Thyroid gland (tissue), 4 donors: Measurements from ENCODE around the gene ASCC1. TPM values are rescaled to one million over a fixed set of nuclear protein-coding genes. Genes with fewer than 3 reads are reported as not detected.

ENCODE experiments used
- DNase-seq, 2 donors: peaks; one replicate each; pipeline ENCODE4 v3.0.0-alpha.2; 2019
- H3K27ac ChIP-seq, 3 donors: fragments of 200-600 bp; sonication (generic); 1 replicate in 2 of 3; 2 replicates in 1 of 3; pipeline ENCODE4 v1.5.1; 2016 to 2019; ENCODE audit warnings: mild to moderate bottlenecking in 1 of 3, moderate library complexity in 1 of 3
- H3K27me3 ChIP-seq: fragments of 200-600 bp; sonication (generic); one replicate; pipeline ENCODE4 v1.5.1; 2019
- H3K36me3 ChIP-seq, 2 donors: fragments of 200-600 bp; sonication (generic); one replicate each; pipeline ENCODE4 v1.5.1; 2016 to 2019
- H3K4me1 ChIP-seq, 2 donors: fragments of 200-600 bp; sonication (generic); one replicate each; pipeline ENCODE4 v1.5.1; 2017 to 2019
- H3K4me3 ChIP-seq, 3 donors: fragments of 200-600 bp; sonication (generic); replicated peaks in 1 of 3; 1 replicate in 2 of 3; 2 replicates in 1 of 3; pipeline ENCODE4 v1.5.1; 2016; ENCODE audit warnings: mild to moderate bottlenecking in 1 of 3
- H3K9me3 ChIP-seq: fragments of 200-600 bp; sonication (generic); one replicate; pipeline ENCODE4 v1.5.1; 2017
- POLR2A ChIP-seq, 2 donors: fragments of 450-650 bp; IDR thresholded peaks; one replicate each; pipeline ENCODE4 v1.6.1; 2017; ENCODE audit warnings: antibody characterized with exemption in 2 of 2, mild to moderate bottlenecking in 2 of 2, moderate library complexity in 1 of 2
- WGBS, 2 donors: methylation state at CpG; one replicate each; pipeline ENCODE4 v1.1.5; 2017; 5-methylcytosine and 5-hydroxymethylcytosine counted together
- intact Hi-C: fragments of 100-400 bp; cut with DNase I; formaldehyde crosslinking; loops from one replicate; pipeline ENCODE4 v1.15.1; 2023
- total RNA-seq, 4 donors: library from RNA; depleted of rRNA; stranded (reverse); fragments of >200 nt; gene quantifications; one replicate each; pipeline ENCODE4 v1.2.3, GENCODE V29; 2016
- TF ChIP-seq, protein P1 (sequence below), 6 experiments: fragments of 200-600 bp in 3 of 6; fragments of 450-650 bp in 3 of 6; sonication (generic) in 3 of 6; IDR thresholded peaks; one replicate each; pipeline ENCODE4 v1.5.1; 2016 to 2019; ENCODE audit warnings: antibody characterized with exemption in 6 of 6, mild to moderate bottlenecking in 2 of 6, inconsistent platforms in 1 of 6, moderate library complexity in 1 of 6

ASCC1 gene
- total RNA-seq, 4 donors from 2014 or later, result 26.7 to 30.3 (median 28.1) TPM

DNA sequence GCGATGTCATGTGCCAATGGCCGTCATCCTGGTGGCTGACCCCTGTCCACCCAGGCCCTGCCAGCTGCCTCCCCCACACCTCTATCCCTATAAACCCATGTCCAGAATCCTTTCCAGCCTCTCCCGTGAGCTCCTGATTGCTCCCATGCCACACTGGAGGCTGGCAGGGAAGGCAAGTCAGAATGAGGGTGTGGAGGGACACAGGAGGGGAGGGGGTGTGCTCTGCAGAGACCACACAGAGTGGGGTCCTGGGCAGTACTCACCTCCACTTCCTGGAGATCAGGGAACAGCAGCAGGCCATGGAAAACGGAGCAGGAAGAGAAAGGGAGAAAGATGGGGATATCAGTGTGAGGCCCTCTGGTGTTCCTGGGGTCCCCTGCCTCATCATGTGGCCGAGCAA, 143.4 kb downstream of the ASCC1 start:
- no peaks in the 10 kb centered on the region for H3K4me1 ChIP-seq
- intact Hi-C loops, result no loop called here
- H3K27ac ChIP-seq, result no peak overlapping the region
- WGBS, 2 donors, result 96 to 97% methylated on average over 5 of the region's 5 CpGs
- no peak overlapping the region for H3K4me3 ChIP-seq
- no peaks in the 10 kb centered on the region for H3K36me3 ChIP-seq
- no peak for DNase-seq
- no peaks in the 10 kb centered on the region for H3K9me3 ChIP-seq
- H3K27me3 ChIP-seq, result no peaks in the 10 kb centered on the region
- TF ChIP-seq POLR2A (IDR thresholded peaks at IDR 0.05), result no peak
- TF ChIP-seq, protein P1, sequence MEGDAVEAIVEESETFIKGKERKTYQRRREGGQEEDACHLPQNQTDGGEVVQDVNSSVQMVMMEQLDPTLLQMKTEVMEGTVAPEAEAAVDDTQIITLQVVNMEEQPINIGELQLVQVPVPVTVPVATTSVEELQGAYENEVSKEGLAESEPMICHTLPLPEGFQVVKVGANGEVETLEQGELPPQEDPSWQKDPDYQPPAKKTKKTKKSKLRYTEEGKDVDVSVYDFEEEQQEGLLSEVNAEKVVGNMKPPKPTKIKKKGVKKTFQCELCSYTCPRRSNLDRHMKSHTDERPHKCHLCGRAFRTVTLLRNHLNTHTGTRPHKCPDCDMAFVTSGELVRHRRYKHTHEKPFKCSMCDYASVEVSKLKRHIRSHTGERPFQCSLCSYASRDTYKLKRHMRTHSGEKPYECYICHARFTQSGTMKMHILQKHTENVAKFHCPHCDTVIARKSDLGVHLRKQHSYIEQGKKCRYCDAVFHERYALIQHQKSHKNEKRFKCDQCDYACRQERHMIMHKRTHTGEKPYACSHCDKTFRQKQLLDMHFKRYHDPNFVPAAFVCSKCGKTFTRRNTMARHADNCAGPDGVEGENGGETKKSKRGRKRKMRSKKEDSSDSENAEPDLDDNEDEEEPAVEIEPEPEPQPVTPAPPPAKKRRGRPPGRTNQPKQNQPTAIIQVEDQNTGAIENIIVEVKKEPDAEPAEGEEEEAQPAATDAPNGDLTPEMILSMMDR (IDR thresholded peaks at IDR 0.05), result no peak

DNA sequence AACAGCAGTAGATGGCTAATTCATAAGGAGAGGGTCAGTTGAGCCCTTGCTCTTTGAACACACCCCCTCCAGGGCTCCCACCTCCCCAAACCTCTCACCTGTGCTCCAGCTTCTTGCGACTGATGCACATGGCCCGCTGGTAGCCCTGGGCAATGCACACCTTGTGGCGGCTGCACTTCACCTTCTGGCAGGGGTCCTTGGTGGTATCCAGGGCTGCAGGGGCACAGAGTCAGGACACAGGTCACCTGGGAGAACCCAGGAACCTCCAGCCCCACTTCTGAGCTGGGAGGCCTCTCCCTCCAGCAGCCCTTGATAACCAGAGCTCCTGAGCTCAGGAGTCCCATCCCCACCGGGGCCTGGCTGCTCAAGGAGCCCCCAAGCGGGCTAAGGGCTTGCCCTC, 144.0 kb downstream of the ASCC1 start:
- Histone ChIP-seq H3K27ac (no peak overlapping the region), H3K9me3 (no peaks in the 10 kb centered on the region), H3K27me3 (no peaks in the 10 kb centered on the region), H3K4me1 (no peaks in the 10 kb centered on the region), H3K4me3 (no peak overlapping the region), H3K36me3 (no peaks in the 10 kb centered on the region)
- no peak for DNase-seq
- intact Hi-C loops, result no loop called here
- TF ChIP-seq, protein P1 (IDR thresholded peaks at IDR 0.05), result no peak
- TF ChIP-seq POLR2A (IDR thresholded peaks at IDR 0.05), result no peak
- WGBS, 2 donors, result 86 to 96% methylated on average over 3 to 5 of the region's 5 CpGs

DNA sequence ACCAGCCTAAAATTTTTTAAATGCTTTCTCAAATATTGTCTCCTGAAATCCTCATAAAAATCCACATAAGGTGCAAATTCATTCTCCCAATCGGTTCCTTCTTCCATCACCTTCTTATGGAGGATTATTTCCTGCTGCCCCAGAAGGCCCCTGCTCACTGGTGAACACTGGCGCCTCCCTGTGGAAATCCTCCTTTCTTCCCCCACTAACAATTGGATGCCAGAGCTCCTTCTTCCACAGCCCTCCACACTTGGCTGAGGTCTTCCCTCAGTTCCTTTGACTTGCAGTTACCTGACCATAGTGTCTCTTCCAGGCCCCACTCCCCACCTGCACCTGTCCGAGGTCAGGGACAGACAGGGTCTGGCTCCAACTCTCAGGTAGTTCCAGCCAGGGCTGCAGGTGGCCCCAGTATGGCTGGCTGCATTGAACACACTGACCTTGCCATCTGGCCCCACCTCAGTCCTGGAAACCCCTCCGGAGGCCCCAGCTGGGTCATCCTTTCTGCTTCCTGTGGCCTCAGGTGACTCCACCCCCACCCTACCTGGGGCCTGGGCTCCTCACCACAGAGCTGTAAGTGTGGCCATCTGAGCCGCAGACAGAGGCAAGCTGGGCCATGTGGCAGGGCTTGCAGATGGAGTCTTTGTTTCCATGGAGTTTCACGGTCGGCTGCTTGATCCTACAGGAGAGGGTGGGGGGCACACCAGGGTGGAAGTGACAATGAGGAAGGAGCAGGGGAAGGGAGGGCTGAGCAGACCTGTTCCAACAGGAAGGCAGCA, 146.1 kb downstream of the ASCC1 start:
- no peak for DNase-seq
- Histone ChIP-seq H3K27me3 (no peaks in the 10 kb centered on the region), H3K27ac (no peak overlapping the region), H3K4me1 (no peaks in the 10 kb centered on the region), H3K9me3 (no peaks in the 10 kb centered on the region), H3K36me3 (no peaks in the 10 kb centered on the region), H3K4me3 (no peak overlapping the region)
- 62 to 69% methylated on average over 6 to 7 of the region's 7 CpGs for WGBS, 2 donors
- intact Hi-C loops, result no loop called here
- TF ChIP-seq, protein P1 (IDR thresholded peaks at IDR 0.05), result no peak
- no peak for TF ChIP-seq POLR2A (IDR thresholded peaks at IDR 0.05)

DNA sequence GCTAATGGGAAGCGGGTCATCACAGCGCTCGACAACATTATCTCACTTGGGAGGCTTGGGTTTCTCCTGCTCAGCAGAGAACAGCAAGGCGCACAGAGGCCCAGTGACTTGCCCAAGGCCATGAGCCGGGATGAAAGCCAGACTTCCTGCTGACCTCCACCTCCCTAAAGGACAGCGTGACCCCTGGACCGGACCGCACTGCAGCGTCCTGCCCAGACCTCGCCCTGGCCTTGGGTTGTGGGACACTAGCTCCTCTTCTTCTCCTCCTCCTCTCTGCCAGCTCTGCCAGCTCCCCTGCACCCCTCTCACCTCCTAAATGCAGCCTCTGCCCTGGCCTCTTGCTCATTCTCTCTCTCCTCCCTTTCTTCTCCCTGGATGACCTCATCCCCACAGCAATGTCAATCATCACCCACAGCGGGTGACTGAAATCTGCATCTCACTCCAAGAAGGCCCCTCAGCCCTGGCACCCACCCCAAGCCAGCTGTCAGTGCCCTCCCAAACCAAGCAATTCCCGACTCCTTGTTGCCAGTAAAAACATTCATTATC, 147.1 kb downstream of the ASCC1 start:
- Histone ChIP-seq H3K4me3 (no peak overlapping the region), H3K27me3 (no peaks in the 10 kb centered on the region), H3K4me1 (no peaks in the 10 kb centered on the region), H3K36me3 (no peaks in the 10 kb centered on the region), H3K27ac (no peak overlapping the region), H3K9me3 (no peaks in the 10 kb centered on the region)
- TF ChIP-seq POLR2A (IDR thresholded peaks at IDR 0.05), result no peak
- TF ChIP-seq, protein P1 (IDR thresholded peaks at IDR 0.05), result no peak
- WGBS, 2 donors, result 77 to 84% methylated on average over 10 to 12 of the region's 12 CpGs
- no peak for DNase-seq
- intact Hi-C loops, result no loop called here

DNA sequence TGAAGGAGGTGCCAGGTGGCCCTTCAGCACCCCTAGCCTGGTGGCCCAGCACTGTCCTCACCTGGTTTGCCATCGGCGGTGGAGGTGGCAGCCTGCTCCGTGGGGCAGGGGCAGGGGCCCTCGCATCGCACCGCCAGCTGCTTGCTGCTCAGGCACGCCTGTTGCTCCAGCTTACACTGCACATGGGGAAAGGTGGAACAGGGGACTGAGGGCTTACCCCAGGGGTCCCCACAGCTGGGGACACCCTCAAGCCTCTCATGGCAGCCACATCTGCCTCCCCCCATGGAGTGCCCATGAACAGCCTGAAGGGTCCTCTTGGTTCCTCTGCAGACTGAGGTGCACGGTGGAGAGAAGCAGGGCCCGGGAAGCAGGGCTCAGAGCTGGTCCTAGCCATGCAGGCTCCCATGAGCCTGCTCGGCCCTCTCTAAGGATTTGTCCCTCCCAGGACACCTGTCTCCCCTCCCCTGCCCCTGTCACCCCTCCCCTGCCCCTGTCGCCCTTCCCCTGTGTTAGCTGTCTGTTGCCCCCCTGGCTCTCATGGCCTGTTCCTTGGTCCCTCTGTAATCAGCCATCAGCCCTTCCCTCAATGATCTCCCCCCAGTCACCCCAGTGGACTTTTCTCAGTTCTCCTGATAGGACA, 147.8 kb downstream of the ASCC1 start:
- intact Hi-C loops, result no loop called here
- WGBS, 2 donors, result 92 to 95% methylated on average over 11 of the region's 11 CpGs
- no peaks in the 10 kb centered on the region for H3K27me3 ChIP-seq
- no peaks in the 10 kb centered on the region for H3K4me1 ChIP-seq
- no peak overlapping the region for H3K4me3 ChIP-seq
- no peaks in the 10 kb centered on the region for H3K9me3 ChIP-seq
- DNase-seq, result no peak
- TF ChIP-seq, protein P1 (IDR thresholded peaks at IDR 0.05), result no peak
- TF ChIP-seq POLR2A (IDR thresholded peaks at IDR 0.05), result no peak
- no peak overlapping the region for H3K27ac ChIP-seq
- no peaks in the 10 kb centered on the region for H3K36me3 ChIP-seq
